Measurements from ENCODE around the gene USP13. TPM values are rescaled to one million over a fixed set of nuclear protein-coding genes. Genes with fewer than 3 reads are reported as not detected.

USP13 gene
- total and polyA plus RNA-seq, 2 experiments from 2014 or later: 9.6 to 22.7 TPM

GRCh38 chr3:179630753-179631451 is 21.9 kb upstream of the USP13 start:
- Mint-ChIP-seq H3K9me3 (no peaks in the 10 kb centered on the region), H3K4me1 (peaks cover 7% of the 10 kb centered on the region; the same call in 2 of the 3 replicates), H3K27ac (no peak overlapping the region), H3K27me3 (ENCODE audit: insufficient read depth, low read depth, poor library complexity) (no peaks in the 10 kb centered on the region), H3K4me3 (no peak overlapping the region), H3K36me3 (ENCODE audit: low read depth) (no peaks in the 10 kb centered on the region)
- DNase-seq (ENCODE audit: low spot score): no peak
- no peak for TF ChIP-seq ZNF331 (CRISPR knock-in tag; IDR thresholded peaks at IDR 0.05; ENCODE audit: low read depth)
- TF ChIP-seq JUNB (IDR thresholded peaks at IDR 0.05; ENCODE audit: unreplicated experiment): no peak
- no peak for TF ChIP-seq CREB1 (CRISPR knock-in tag; IDR thresholded peaks at IDR 0.05; ENCODE audit: low read depth)
- TF ChIP-seq, protein P1, sequence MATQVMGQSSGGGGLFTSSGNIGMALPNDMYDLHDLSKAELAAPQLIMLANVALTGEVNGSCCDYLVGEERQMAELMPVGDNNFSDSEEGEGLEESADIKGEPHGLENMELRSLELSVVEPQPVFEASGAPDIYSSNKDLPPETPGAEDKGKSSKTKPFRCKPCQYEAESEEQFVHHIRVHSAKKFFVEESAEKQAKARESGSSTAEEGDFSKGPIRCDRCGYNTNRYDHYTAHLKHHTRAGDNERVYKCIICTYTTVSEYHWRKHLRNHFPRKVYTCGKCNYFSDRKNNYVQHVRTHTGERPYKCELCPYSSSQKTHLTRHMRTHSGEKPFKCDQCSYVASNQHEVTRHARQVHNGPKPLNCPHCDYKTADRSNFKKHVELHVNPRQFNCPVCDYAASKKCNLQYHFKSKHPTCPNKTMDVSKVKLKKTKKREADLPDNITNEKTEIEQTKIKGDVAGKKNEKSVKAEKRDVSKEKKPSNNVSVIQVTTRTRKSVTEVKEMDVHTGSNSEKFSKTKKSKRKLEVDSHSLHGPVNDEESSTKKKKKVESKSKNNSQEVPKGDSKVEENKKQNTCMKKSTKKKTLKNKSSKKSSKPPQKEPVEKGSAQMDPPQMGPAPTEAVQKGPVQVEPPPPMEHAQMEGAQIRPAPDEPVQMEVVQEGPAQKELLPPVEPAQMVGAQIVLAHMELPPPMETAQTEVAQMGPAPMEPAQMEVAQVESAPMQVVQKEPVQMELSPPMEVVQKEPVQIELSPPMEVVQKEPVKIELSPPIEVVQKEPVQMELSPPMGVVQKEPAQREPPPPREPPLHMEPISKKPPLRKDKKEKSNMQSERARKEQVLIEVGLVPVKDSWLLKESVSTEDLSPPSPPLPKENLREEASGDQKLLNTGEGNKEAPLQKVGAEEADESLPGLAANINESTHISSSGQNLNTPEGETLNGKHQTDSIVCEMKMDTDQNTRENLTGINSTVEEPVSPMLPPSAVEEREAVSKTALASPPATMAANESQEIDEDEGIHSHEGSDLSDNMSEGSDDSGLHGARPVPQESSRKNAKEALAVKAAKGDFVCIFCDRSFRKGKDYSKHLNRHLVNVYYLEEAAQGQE (IDR thresholded peaks at IDR 0.05; ENCODE audit: unreplicated experiment): no peak
- TF ChIP-seq EZH2phosphoT487 (IDR thresholded peaks at IDR 0.05; ENCODE audit: unreplicated experiment): no peak
- TF ChIP-seq, protein P2, sequence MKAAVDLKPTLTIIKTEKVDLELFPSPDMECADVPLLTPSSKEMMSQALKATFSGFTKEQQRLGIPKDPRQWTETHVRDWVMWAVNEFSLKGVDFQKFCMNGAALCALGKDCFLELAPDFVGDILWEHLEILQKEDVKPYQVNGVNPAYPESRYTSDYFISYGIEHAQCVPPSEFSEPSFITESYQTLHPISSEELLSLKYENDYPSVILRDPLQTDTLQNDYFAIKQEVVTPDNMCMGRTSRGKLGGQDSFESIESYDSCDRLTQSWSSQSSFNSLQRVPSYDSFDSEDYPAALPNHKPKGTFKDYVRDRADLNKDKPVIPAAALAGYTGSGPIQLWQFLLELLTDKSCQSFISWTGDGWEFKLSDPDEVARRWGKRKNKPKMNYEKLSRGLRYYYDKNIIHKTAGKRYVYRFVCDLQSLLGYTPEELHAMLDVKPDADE (IDR thresholded peaks at IDR 0.05): no peak
- no peak for TF ChIP-seq POLR2AphosphoS5 (IDR thresholded peaks at IDR 0.05; ENCODE audit: low read depth)
- TF ChIP-seq, protein P3, sequence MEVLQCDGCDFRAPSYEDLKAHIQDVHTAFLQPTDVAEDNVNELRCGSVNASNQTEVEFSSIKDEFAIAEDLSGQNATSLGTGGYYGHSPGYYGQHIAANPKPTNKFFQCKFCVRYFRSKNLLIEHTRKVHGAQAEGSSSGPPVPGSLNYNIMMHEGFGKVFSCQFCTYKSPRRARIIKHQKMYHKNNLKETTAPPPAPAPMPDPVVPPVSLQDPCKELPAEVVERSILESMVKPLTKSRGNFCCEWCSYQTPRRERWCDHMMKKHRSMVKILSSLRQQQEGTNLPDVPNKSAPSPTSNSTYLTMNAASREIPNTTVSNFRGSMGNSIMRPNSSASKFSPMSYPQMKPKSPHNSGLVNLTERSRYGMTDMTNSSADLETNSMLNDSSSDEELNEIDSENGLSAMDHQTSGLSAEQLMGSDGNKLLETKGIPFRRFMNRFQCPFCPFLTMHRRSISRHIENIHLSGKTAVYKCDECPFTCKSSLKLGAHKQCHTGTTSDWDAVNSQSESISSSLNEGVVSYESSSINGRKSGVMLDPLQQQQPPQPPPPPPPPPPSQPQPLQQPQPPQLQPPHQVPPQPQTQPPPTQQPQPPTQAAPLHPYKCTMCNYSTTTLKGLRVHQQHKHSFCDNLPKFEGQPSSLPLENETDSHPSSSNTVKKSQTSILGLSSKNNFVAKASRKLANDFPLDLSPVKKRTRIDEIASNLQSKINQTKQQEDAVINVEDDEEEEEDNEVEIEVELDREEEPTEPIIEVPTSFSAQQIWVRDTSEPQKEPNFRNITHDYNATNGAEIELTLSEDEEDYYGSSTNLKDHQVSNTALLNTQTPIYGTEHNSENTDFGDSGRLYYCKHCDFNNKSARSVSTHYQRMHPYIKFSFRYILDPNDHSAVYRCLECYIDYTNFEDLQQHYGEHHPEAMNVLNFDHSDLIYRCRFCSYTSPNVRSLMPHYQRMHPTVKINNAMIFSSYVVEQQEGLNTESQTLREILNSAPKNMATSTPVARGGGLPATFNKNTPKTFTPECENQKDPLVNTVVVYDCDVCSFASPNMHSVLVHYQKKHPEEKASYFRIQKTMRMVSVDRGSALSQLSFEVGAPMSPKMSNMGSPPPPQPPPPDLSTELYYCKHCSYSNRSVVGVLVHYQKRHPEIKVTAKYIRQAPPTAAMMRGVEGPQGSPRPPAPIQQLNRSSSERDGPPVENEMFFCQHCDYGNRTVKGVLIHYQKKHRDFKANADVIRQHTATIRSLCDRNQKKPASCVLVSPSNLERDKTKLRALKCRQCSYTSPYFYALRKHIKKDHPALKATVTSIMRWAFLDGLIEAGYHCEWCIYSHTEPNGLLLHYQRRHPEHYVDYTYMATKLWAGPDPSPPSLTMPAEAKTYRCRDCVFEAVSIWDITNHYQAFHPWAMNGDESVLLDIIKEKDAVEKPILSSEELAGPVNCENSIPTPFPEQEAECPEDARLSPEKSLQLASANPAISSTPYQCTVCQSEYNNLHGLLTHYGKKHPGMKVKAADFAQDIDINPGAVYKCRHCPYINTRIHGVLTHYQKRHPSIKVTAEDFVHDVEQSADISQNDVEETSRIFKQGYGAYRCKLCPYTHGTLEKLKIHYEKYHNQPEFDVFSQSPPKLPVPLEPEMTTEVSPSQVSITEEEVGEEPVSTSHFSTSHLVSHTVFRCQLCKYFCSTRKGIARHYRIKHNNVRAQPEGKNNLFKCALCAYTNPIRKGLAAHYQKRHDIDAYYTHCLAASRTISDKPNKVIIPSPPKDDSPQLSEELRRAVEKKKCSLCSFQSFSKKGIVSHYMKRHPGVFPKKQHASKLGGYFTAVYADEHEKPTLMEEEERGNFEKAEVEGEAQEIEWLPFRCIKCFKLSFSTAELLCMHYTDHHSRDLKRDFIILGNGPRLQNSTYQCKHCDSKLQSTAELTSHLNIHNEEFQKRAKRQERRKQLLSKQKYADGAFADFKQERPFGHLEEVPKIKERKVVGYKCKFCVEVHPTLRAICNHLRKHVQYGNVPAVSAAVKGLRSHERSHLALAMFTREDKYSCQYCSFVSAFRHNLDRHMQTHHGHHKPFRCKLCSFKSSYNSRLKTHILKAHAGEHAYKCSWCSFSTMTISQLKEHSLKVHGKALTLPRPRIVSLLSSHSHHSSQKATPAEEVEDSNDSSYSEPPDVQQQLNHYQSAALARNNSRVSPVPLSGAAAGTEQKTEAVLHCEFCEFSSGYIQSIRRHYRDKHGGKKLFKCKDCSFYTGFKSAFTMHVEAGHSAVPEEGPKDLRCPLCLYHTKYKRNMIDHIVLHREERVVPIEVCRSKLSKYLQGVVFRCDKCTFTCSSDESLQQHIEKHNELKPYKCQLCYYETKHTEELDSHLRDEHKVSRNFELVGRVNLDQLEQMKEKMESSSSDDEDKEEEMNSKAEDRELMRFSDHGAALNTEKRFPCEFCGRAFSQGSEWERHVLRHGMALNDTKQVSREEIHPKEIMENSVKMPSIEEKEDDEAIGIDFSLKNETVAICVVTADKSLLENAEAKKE (CRISPR knock-in tag; IDR thresholded peaks at IDR 0.05): no peak
- no peak for TF ChIP-seq NANOG (IDR thresholded peaks at IDR 0.05; ENCODE audit: borderline replicate concordance)
- TF ChIP-seq ZNF114 (CRISPR knock-in tag; IDR thresholded peaks at IDR 0.05): no peak
- TF ChIP-seq, protein P4, sequence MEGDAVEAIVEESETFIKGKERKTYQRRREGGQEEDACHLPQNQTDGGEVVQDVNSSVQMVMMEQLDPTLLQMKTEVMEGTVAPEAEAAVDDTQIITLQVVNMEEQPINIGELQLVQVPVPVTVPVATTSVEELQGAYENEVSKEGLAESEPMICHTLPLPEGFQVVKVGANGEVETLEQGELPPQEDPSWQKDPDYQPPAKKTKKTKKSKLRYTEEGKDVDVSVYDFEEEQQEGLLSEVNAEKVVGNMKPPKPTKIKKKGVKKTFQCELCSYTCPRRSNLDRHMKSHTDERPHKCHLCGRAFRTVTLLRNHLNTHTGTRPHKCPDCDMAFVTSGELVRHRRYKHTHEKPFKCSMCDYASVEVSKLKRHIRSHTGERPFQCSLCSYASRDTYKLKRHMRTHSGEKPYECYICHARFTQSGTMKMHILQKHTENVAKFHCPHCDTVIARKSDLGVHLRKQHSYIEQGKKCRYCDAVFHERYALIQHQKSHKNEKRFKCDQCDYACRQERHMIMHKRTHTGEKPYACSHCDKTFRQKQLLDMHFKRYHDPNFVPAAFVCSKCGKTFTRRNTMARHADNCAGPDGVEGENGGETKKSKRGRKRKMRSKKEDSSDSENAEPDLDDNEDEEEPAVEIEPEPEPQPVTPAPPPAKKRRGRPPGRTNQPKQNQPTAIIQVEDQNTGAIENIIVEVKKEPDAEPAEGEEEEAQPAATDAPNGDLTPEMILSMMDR (conservative IDR thresholded peaks at IDR 0.05; ENCODE audit: low read depth in 2 of 2): no peak
- no peak for TF ChIP-seq EZH2 (IDR thresholded peaks at IDR 0.05; ENCODE audit: low read depth, unreplicated experiment)
- no peak for TF ChIP-seq STAT1 (IDR thresholded peaks at IDR 0.05; ENCODE audit: unreplicated experiment)
- Histone ChIP-seq H3K4me2 (no peak overlapping the region), H3K27me3 (ENCODE audit: insufficient read depth) (no peaks in the 10 kb centered on the region), H2AFZ (no peak overlapping the region), H3K9me2 (ENCODE audit: insufficient read depth) (no peaks in the 10 kb centered on the region), H3K4me1 (ENCODE audit: insufficient read depth) (no peaks in the 10 kb centered on the region), H3K36me3 (ENCODE audit: insufficient read depth) (no peaks in the 10 kb centered on the region), H4K20me1 (replicated peaks; ENCODE audit: insufficient read depth) (no peaks in the 10 kb centered on the region), H3F3A (replicated peaks; ENCODE audit: low read depth) (no peaks in the 10 kb centered on the region), H3K27ac (ENCODE audit: low read depth) (no peak overlapping the region), H3K79me2 (replicated peaks; ENCODE audit: insufficient read depth) (no peaks in the 10 kb centered on the region), H3K4me3 (no peak overlapping the region)
- ATAC-seq: no peak
